HCT116 (cell line): ENCODE measurements around the gene MAP1LC3B2. TPM values are rescaled to one million over a fixed set of nuclear protein-coding genes. Genes with fewer than 3 reads are reported as not detected.
A peak's percentile ranks its signal among the peaks of the same experiment; 100 is the strongest.

ENCODE experiments used
- ATAC-seq: fragments of 200-7000 bp; cut with Tn5 transposase; 2 replicates; pipeline ENCODE4 v1.9.1; 2020; ENCODE audit warnings: mild to moderate bottlenecking, moderate library complexity
- BruUV-seq: library from RNA; stranded (reverse); fragments of 400-500 nt; replicated peaks from 2 replicates; lab custom pipeline; 2021; lab: Mats Ljungman, UMichigan
- CTCF ChIA-PET: fragments of 300-600 bp; sonication (Branson Sonifier 250); formaldehyde crosslinking; loops from one replicate; lab custom pipeline; 2021; ENCODE audit warnings: antibody characterized with exemption; lab: Charles Lee
- POLR2A ChIA-PET: fragments of 300-600, 350-600 bp; sonication (Branson Sonifier 250); formaldehyde crosslinking; loops from one replicate; lab custom pipeline; 2021; ENCODE audit warnings: antibody characterized with exemption; lab: Charles Lee
- RAD21 ChIA-PET, 2 experiments: fragments of 300-600 bp; sonication (Branson Sonifier 250); formaldehyde crosslinking; loops; one replicate each; lab custom pipeline; 2023; ENCODE audit warnings: low total read pairs in 2 of 2; ENCODE audit not compliant: uncharacterized antibody in 2 of 2, unreplicated experiment in 2 of 2, low non-redundant PET in 1 of 2; lab: Charles Lee
- DNase-seq: peaks from one replicate; pipeline ENCODE4 v3.0.0-alpha.2; 2010; ENCODE audit warnings: low read depth, low spot score
- H2AFZ ChIP-seq: fragments of 200-600 bp; shearing (Covaris generic), sonication (generic); 2 replicates; pipeline ENCODE4 v1.6.1; 2017; ENCODE audit warnings: low read depth, mixed run types, mixed read lengths, antibody characterized with exemption, low read length; ENCODE audit not compliant: poor library complexity, severe bottlenecking
- H3K27ac ChIP-seq: 2 replicates; pipeline ENCODE4 v1.5.1; 2012; ENCODE audit warnings: low read depth, low read length
- H3K27me3 ChIP-seq: fragments of 200-600 bp; sonication (generic); 2 replicates; pipeline ENCODE4 v1.6.1; 2016; ENCODE audit warnings: mixed run types, low read length, mixed read lengths; ENCODE audit not compliant: insufficient read depth
- H3K36me3 ChIP-seq, 2 experiments: fragments of 200-500 bp in 1 of 2; fragments of 200-600 bp in 1 of 2; sonication (Bioruptor generic) in 1 of 2; sonication (generic) in 1 of 2; 2 replicates each; pipeline versions ENCODE4 v1.5.1 to v1.6.1; 2014 to 2016; ENCODE audit warnings: low read length in 2 of 2, inconsistent platforms in 1 of 2, mixed read lengths in 1 of 2, mixed run types in 1 of 2; ENCODE audit not compliant: insufficient read depth in 2 of 2, control insufficient read depth in 1 of 2
- H3K4me1 ChIP-seq, 2 experiments: fragments of 200-600 bp in 1 of 2; sonication (generic) in 1 of 2; 2 replicates each; pipeline versions ENCODE4 v1.5.1 to v1.6.1; 2012 to 2017; ENCODE audit warnings: low read length in 2 of 2, inconsistent platforms in 1 of 2, mild to moderate bottlenecking in 1 of 2, mixed read lengths in 1 of 2, mixed run types in 1 of 2, moderate library complexity in 1 of 2; ENCODE audit not compliant: insufficient read depth in 2 of 2, control insufficient read depth in 1 of 2
- H3K4me2 ChIP-seq: fragments of 200-600 bp; sonication (generic); 2 replicates; pipeline ENCODE4 v1.6.1; 2017; ENCODE audit warnings: mixed run types, low read length, mixed read lengths
- H3K4me3 ChIP-seq, 2 experiments: fragments of 200-600 bp in 1 of 2; sonication (generic) in 1 of 2; replicated peaks in 1 of 2; 2 replicates each; pipeline ENCODE4 v1.5.1; 2011 to 2016; ENCODE audit warnings: low read length in 2 of 2, control low read depth in 1 of 2, low read depth in 1 of 2, mild to moderate bottlenecking in 1 of 2, mixed read lengths in 1 of 2, mixed run types in 1 of 2
- H3K79me2 ChIP-seq: fragments of 200-600 bp; sonication (generic); 2 replicates; pipeline ENCODE4 v1.6.1; 2017; ENCODE audit warnings: mild to moderate bottlenecking, mixed run types, low read length, moderate library complexity, mixed read lengths; ENCODE audit not compliant: insufficient read depth
- H3K9ac ChIP-seq: fragments of 200-600 bp; sonication (generic); 2 replicates; pipeline ENCODE4 v1.6.1; 2016; ENCODE audit warnings: low read length, mixed read lengths
- H3K9me2 ChIP-seq: fragments of 200-600 bp; sonication (generic), shearing (Covaris generic); 2 replicates; pipeline ENCODE4 v1.6.1; 2017; ENCODE audit warnings: mixed run types, mild to moderate bottlenecking, moderate library complexity; ENCODE audit not compliant: insufficient read depth
- H3K9me3 ChIP-seq, 2 experiments: fragments of 200-500 bp in 1 of 2; fragments of 200-600 bp in 1 of 2; sonication (Bioruptor generic) in 1 of 2; sonication (generic) in 1 of 2; 2 replicates each; pipeline ENCODE4 v1.6.1; 2014 to 2017; ENCODE audit warnings: low read length in 2 of 2, mixed read lengths in 2 of 2, inconsistent platforms in 1 of 2, low read depth in 1 of 2, mild to moderate bottlenecking in 1 of 2, mixed run types in 1 of 2, moderate library complexity in 1 of 2; ENCODE audit not compliant: control insufficient read depth in 1 of 2, insufficient read depth in 1 of 2
- H4K20me1 ChIP-seq: fragments of 200-600 bp; sonication (generic), shearing (Covaris generic); 2 replicates; pipeline ENCODE4 v1.6.1; 2017; ENCODE audit warnings: mixed run types, mild to moderate bottlenecking, moderate library complexity; ENCODE audit not compliant: insufficient read depth
- CEBPB ChIP-seq: IDR thresholded peaks from 2 replicates; pipeline ENCODE4 v1.6.1; 2012; ENCODE audit warnings: low read depth
- CTCF ChIP-seq, 3 experiments: fragments of 200-600 bp in 1 of 3; sonication (generic) in 1 of 3; IDR thresholded peaks in 2 of 3; conservative IDR thresholded peaks in 1 of 3; 2 replicates each; pipeline ENCODE4 v1.5.1; 2012 to 2017; ENCODE audit warnings: low read depth in 2 of 3, low read length in 2 of 3, antibody characterized with exemption in 1 of 3, borderline replicate concordance in 1 of 3, control low read depth in 1 of 3, mild to moderate bottlenecking in 1 of 3, mixed read lengths in 1 of 3, mixed run types in 1 of 3, moderate library complexity in 1 of 3; ENCODE audit not compliant: insufficient read depth in 1 of 3
- EZH2phosphoT487 ChIP-seq: fragments of 200-600 bp; IDR thresholded peaks from 2 replicates; pipeline ENCODE4 v1.6.1; 2018; ENCODE audit warnings: antibody characterized with exemption, borderline replicate concordance
- FOSL1 ChIP-seq: IDR thresholded peaks from 2 replicates; pipeline ENCODE4 v1.6.1; 2012; ENCODE audit warnings: low read depth
- JUND ChIP-seq: IDR thresholded peaks from 2 replicates; pipeline ENCODE4 v1.6.1; 2012
- MAX ChIP-seq: IDR thresholded peaks from 2 replicates; pipeline ENCODE4 v1.6.1; 2012
- POLR2A ChIP-seq: IDR thresholded peaks from 2 replicates; pipeline ENCODE4 v1.7.0; 2011; ENCODE audit warnings: borderline replicate concordance; ENCODE audit not compliant: insufficient read depth, insufficient read length; ENCODE audit errors: extremely low read depth
- POLR2AphosphoS5 ChIP-seq: IDR thresholded peaks from 2 replicates; pipeline ENCODE4 v1.6.1; 2011; ENCODE audit warnings: mild to moderate bottlenecking, low read depth, low read length, moderate library complexity
- SIN3A ChIP-seq: IDR thresholded peaks from 2 replicates; pipeline ENCODE4 v1.6.1; 2012; ENCODE audit warnings: low read depth
- SRF ChIP-seq: IDR thresholded peaks from 2 replicates; pipeline ENCODE4 v1.6.1; 2012; ENCODE audit warnings: low read depth
- TCF7L2 ChIP-seq: IDR thresholded peaks from 2 replicates; pipeline ENCODE4 v1.7.0; 2011; ENCODE audit warnings: borderline replicate concordance, inconsistent platforms; ENCODE audit not compliant: insufficient read depth, insufficient read length; ENCODE audit errors: extremely low read depth
- ZBTB33 ChIP-seq: IDR thresholded peaks from 2 replicates; pipeline ENCODE4 v1.6.1; 2011; ENCODE audit warnings: mild to moderate bottlenecking, low read length, moderate library complexity; ENCODE audit not compliant: insufficient replicate concordance; ENCODE audit errors: extremely low read depth
- intact Hi-C: fragments of 100-400 bp; cut with micrococcal nuclease; formaldehyde crosslinking; loops from 2 replicates; pipeline ENCODE4 v1.10.0; 2022
- total RNA-seq: library from RNA; stranded (reverse); gene quantifications from one replicate; pipeline ENCODE4 v1.2.1, GENCODE V29; 2021; ENCODE audit not compliant: unreplicated experiment

MAP1LC3B2 gene
- total RNA-seq, 1 experiment from 2014 or later: 4.7 TPM

- Histone ChIP-seq H3K79me2 (no peaks in the 10 kb centered on the region), H2AFZ (peak overlapping the region; percentile 45)
- no peak for ATAC-seq
- TF ChIP-seq JUND (no peak), ZBTB33 (no peak), CTCF (IDR thresholded peaks at IDR 0.05 in 2 of 3, conservative IDR thresholded peaks at IDR 0.05 in 1 of 3; ENCODE audit: borderline replicate concordance in 1 of 3, insufficient read depth in 1 of 3, low read depth in 2 of 3, low read length in 2 of 3) (no peak), FOSL1 (no peak), SIN3A (no peak), MAX (no peak), SRF (no peak), POLR2A (no peak), TCF7L2 (no peak), EZH2phosphoT487 (no peak), POLR2AphosphoS5 (no peak), CEBPB (no peak)
- TF ChIP-seq, all 23 proteins: peak for 0
- Histone ChIP-seq H3K36me3 (no peaks in the 10 kb centered on the region), H3K9me2 (no peaks in the 10 kb centered on the region), H3K27ac (no peak overlapping the region), H3K27me3 (no peaks in the 10 kb centered on the region), H3K9me3 (peaks cover 0 to 25% of the 10 kb centered on the region in 2 experiments; a peak in 2 of 4 replicates), H4K20me1 (no peaks in the 10 kb centered on the region), H3K4me3 (no peak overlapping the region), H3K4me1 (peaks cover 0 to 16% of the 10 kb centered on the region in 2 experiments; a peak in 1 of 4 replicates), H3K4me2 (no peak overlapping the region), H3K9ac (no peak overlapping the region)
- ChIA-PET RAD21 (no interaction called here), CTCF (no interaction called here), POLR2A (no interaction called here)
- intact Hi-C loops: no loop called here
- no peak for DNase-seq
- BruUV-seq: no TSS peak
These were observed 60.1 kb downstream of the MAP1LC3B2 start for GRCh38 chr12:116619246-116619645.
